A673 (cell line): ENCODE measurements around the gene STEAP4. TPM values are rescaled to one million over a fixed set of nuclear protein-coding genes. Genes with fewer than 3 reads are reported as not detected.
"Not testable (repeated sequence)": the region's sequence is repeated elsewhere in the genome, so short reads cannot be mapped to it uniquely, and the experiment has no call there.

Source experiments
- BruUV-seq: library from RNA; stranded (reverse); fragments of 400-500 nt; replicated peaks from 2 replicates; lab custom pipeline; 2021; lab: Mats Ljungman, UMichigan
- CTCF ChIA-PET: fragments of 300-600 bp; sonication (Branson Sonifier 250); formaldehyde crosslinking; loops from one replicate; lab custom pipeline; 2022; ENCODE audit warnings: antibody characterized with exemption; lab: Charles Lee
- POLR2A ChIA-PET: fragments of 300-600 bp; sonication (Branson Sonifier 250); formaldehyde crosslinking; loops from one replicate; lab custom pipeline; 2022; ENCODE audit warnings: antibody characterized with exemption; ENCODE audit not compliant: low non-redundant PET; lab: Charles Lee
- DNase-seq: peaks from one replicate; pipeline ENCODE4 v3.0.0-alpha.2; 2015; ENCODE audit warnings: low spot score
- H3K27ac ChIP-seq: fragments of 200-600 bp; sonication (generic); 2 replicates; pipeline ENCODE4 v1.5.1; 2016; ENCODE audit warnings: mixed run types, low read depth, mild to moderate bottlenecking, mixed read lengths, antibody characterized with exemption, low read length; ENCODE audit not compliant: poor library complexity, severe bottlenecking
- H3K27me3 ChIP-seq: fragments of 200-600 bp; sonication (generic); replicated peaks from 2 replicates; pipeline ENCODE4 v1.6.1; 2017; ENCODE audit warnings: mixed run types, low read depth, mild to moderate bottlenecking, mixed read lengths, antibody characterized with exemption, low read length; ENCODE audit not compliant: insufficient read depth, poor library complexity
- H3K36me3 ChIP-seq: fragments of 200-600 bp; sonication (generic); 2 replicates; pipeline ENCODE4 v1.6.1; 2016; ENCODE audit warnings: mixed run types, mild to moderate bottlenecking, mixed read lengths, antibody characterized with exemption, low read length; ENCODE audit not compliant: insufficient read depth, poor library complexity, severe bottlenecking
- H3K4me1 ChIP-seq: fragments of 200-600 bp; sonication (generic); 2 replicates; pipeline ENCODE4 v1.6.1; 2017; ENCODE audit warnings: mixed run types, mild to moderate bottlenecking, mixed read lengths, antibody characterized with exemption, low read length; ENCODE audit not compliant: insufficient read depth, poor library complexity, severe bottlenecking
- H3K4me3 ChIP-seq: fragments of 200-600 bp; sonication (generic); 2 replicates; pipeline ENCODE4 v1.5.1; 2016; ENCODE audit warnings: low read depth, mixed run types, mild to moderate bottlenecking, mixed read lengths, low read length; ENCODE audit not compliant: poor library complexity, severe bottlenecking
- H3K9me3 ChIP-seq: fragments of 200-600 bp; sonication (generic); 2 replicates; pipeline ENCODE4 v1.6.1; 2016; ENCODE audit warnings: mixed run types, low read depth, mild to moderate bottlenecking, mixed read lengths, antibody characterized with exemption, low read length; ENCODE audit not compliant: poor library complexity, severe bottlenecking
- CTCF ChIP-seq: fragments of 300-800, 200-600 bp; sonication (generic); conservative IDR thresholded peaks from 2 replicates; pipeline ENCODE4 v1.5.1; 2017; ENCODE audit warnings: low read depth, mild to moderate bottlenecking, antibody characterized with exemption, low read length, moderate library complexity, mixed read lengths
- EZH2 ChIP-seq: fragments of 200-600 bp; sonication (generic); IDR thresholded peaks from 2 replicates; pipeline ENCODE4 v1.6.1; 2017; ENCODE audit warnings: borderline replicate concordance, low read depth, mild to moderate bottlenecking, mixed read lengths, antibody characterized with exemption, low read length; ENCODE audit not compliant: poor library complexity, severe bottlenecking
- intact Hi-C: fragments of 100-400 bp; cut with micrococcal nuclease; formaldehyde crosslinking; loops from one replicate; pipeline ENCODE4 v1.10.0; 2022; ENCODE audit not compliant: unreplicated experiment
- total RNA-seq: library from RNA; stranded (reverse); gene quantifications from 2 replicates; pipeline ENCODE4 v1.2.3, GENCODE V29; 2021

The STEAP4 gene
- total RNA-seq, 1 experiment from 2014 or later: not detected

- Histone ChIP-seq H3K27me3 (no peaks in the 10 kb centered on the region), H3K9me3 (no peaks in the 10 kb centered on the region), H3K36me3 (no peaks in the 10 kb centered on the region), H3K4me1 (no peaks in the 10 kb centered on the region), H3K4me3 (no peak overlapping the region), H3K27ac (no peak overlapping the region)
- no peak for DNase-seq
- no peak for TF ChIP-seq CTCF
- no peak for TF ChIP-seq EZH2
- POLR2A ChIA-PET: no interaction called here
- intact Hi-C loops: no loop called here
- CTCF ChIA-PET: no interaction called here
- BruUV-seq: no TSS peak
Measured at GRCh38 chr7:88259656-88260380, 46.9 kb downstream of the STEAP4 start.

GRCh38 chr7:88258296-88258695, 48.4 kb downstream of the STEAP4 start:
- H3K9me3 ChIP-seq, H3K27me3 ChIP-seq, POLR2A ChIA-PET, BruUV-seq, H3K4me3 ChIP-seq, H3K27ac ChIP-seq, DNase-seq, H3K36me3 ChIP-seq, intact Hi-C loops, CTCF ChIA-PET, H3K4me1 ChIP-seq: not testable (repeated sequence)

- H3K27ac ChIP-seq: no peak overlapping the region
- intact Hi-C loops: no loop called here
- POLR2A ChIA-PET: no interaction called here
- peaks cover 3% of the 10 kb centered on the region for H3K9me3 ChIP-seq
- TF ChIP-seq EZH2: no peak
- no peak for TF ChIP-seq CTCF
- no peak overlapping the region for H3K4me3 ChIP-seq
- H3K36me3 ChIP-seq: no peaks in the 10 kb centered on the region
- no peaks in the 10 kb centered on the region for H3K4me1 ChIP-seq
- no peak for DNase-seq
- CTCF ChIA-PET: no interaction called here
- H3K27me3 ChIP-seq: no peaks in the 10 kb centered on the region
- BruUV-seq: no TSS peak
Measured at GRCh38 chr7:88256906-88257305, 49.8 kb downstream of the STEAP4 start.
